Lung (tissue), 12 donors: ENCODE data around the gene EXOC4. TPM values are rescaled to one million over a fixed set of nuclear protein-coding genes. Genes with fewer than 3 reads are reported as not detected.
"Not testable (repeated sequence)": the region's sequence is repeated elsewhere in the genome, so short reads cannot be mapped to it uniquely, and the experiment has no call there.

Experiments
- ATAC-seq: fragments of 200-7000 bp; cut with Tn5 transposase; one replicate; pipeline ENCODE4 v1.9.1; 2020; ENCODE audit warnings: moderate number of reproducible peaks; ENCODE audit not compliant: insufficient read depth, low FRiP score
- DNase-seq, 3 donors: peaks; one replicate each; pipeline ENCODE4 v3.0.0-alpha.2; 2013 to 2017
- H3K27ac ChIP-seq, 2 donors: one replicate each; pipeline ENCODE4 v1.5.1; 2013; ENCODE audit warnings: mild to moderate bottlenecking in 2 of 2, moderate library complexity in 2 of 2, control low read depth in 1 of 2, inconsistent platforms in 1 of 2, low read depth in 1 of 2, low read length in 1 of 2
- H3K27me3 ChIP-seq, 3 donors: one replicate each; pipeline ENCODE4 v1.5.1; 2013; ENCODE audit warnings: low read length in 2 of 3; ENCODE audit not compliant: control insufficient read depth in 3 of 3, insufficient read depth in 3 of 3
- H3K36me3 ChIP-seq, 4 donors: one replicate each; pipeline ENCODE4 v1.5.1; 2013; ENCODE audit warnings: low read length in 4 of 4, mild to moderate bottlenecking in 1 of 4, moderate library complexity in 1 of 4; ENCODE audit not compliant: control insufficient read depth in 4 of 4, insufficient read depth in 4 of 4
- H3K4me1 ChIP-seq, 5 donors: one replicate each; pipeline ENCODE4 v1.5.1; 2013; ENCODE audit warnings: low read length in 5 of 5, mild to moderate bottlenecking in 2 of 5, moderate library complexity in 1 of 5; ENCODE audit not compliant: control insufficient read depth in 5 of 5, insufficient read depth in 5 of 5
- H3K4me3 ChIP-seq: one replicate; pipeline ENCODE4 v1.5.1; 2013; ENCODE audit warnings: mild to moderate bottlenecking, control low read depth, moderate library complexity
- H3K9ac ChIP-seq, 2 donors: one replicate each; pipeline ENCODE4 v1.5.1; 2013; ENCODE audit warnings: low read length in 2 of 2, control low read depth in 1 of 2; ENCODE audit not compliant: insufficient read depth in 1 of 2
- H3K9me3 ChIP-seq, 4 donors: one replicate each; pipeline ENCODE4 v1.5.1; 2013; ENCODE audit warnings: low read length in 3 of 4, mild to moderate bottlenecking in 1 of 4, moderate library complexity in 1 of 4; ENCODE audit not compliant: control insufficient read depth in 4 of 4, insufficient read depth in 3 of 4
- WGBS, 2 donors: extraction: QIAGEN DNeasy Blood & Tissue Kit; methylation state at CpG; one replicate each; pipeline ENCODE4 v1.1.7; 2013; 5-methylcytosine and 5-hydroxymethylcytosine counted together
- polyA plus RNA-seq, 2 donors: library from polyadenylated mRNA; stranded (reverse); fragments of 200-250 nt; gene quantifications; one replicate each; pipeline ENCODE4 v1.2.1, GENCODE V29; 2013
- total RNA-seq, 2 donors: library from RNA; depleted of rRNA in 1 of 2; stranded (reverse); fragments of >200 nt in 1 of 2; gene quantifications; one replicate each; pipeline ENCODE4 v1.2.1, GENCODE V29; 2014 to 2021
- TF ChIP-seq, protein P1 (sequence below): IDR thresholded peaks from 2 replicates; pipeline ENCODE4 v1.5.1; 2012; ENCODE audit warnings: mild to moderate bottlenecking; ENCODE audit errors: control extremely low read depth, extremely low read depth
- donor health status: control.
- donor health status: control.
- donor health status: Bipolar disorder and iron deficiency.
- donor health status: healthy.
- donor health status: DM: yes; HTN: yes; CAD: no.

Gene EXOC4
- total and polyA plus RNA-seq, 4 donors, result 10.3 to 232 (median 47.4) TPM

DNA sequence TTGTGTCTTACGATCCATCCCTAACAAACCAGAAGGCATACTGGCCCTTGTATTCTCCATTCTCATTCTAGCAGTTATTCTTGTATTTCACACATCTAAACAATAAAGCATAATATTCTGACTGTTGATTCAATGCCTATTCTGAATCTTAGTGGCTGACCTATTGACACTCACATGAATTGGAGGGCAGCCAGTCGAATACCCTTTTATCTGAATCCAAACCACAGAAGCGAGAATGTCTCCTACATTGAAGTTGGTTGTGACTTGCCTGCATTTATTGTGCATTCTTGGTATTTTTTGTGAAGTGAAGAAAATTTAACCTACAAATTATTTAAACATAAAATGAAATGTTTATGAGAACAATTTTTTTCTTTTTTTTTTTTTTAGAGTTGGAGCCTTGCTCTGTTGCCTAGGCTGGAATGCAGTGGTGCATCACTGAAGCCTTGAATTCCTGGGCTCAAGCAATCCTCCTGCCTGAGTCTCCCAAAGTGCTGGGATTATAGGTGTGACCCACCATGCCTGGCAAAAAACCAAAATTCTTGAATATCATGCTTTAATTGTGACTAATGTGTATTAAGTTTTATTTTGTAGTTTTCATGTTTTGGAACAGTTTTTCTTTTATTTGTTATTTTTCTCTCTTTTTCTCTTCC lies 22.7 kb downstream of the EXOC4 start:
- Histone ChIP-seq H3K27ac (no peak overlapping the region), H3K4me1 (peaks cover 0 to 48% (median 3%) of the 10 kb centered on the region in 5 donors), H3K36me3 (peaks cover 0 to 9% (median 3%) of the 10 kb centered on the region in 4 donors), H3K9me3 (no peaks in the 10 kb centered on the region), H3K4me3 (no peak overlapping the region), H3K9ac (no peak overlapping the region), H3K27me3 (no peaks in the 10 kb centered on the region)
- 82 to 85% methylated on average over 3 of the region's 3 CpGs for WGBS, 2 donors
- ATAC-seq (no peak), DNase-seq (peak; percentile 73 to 82 (median 81))
- TF ChIP-seq, protein P1, sequence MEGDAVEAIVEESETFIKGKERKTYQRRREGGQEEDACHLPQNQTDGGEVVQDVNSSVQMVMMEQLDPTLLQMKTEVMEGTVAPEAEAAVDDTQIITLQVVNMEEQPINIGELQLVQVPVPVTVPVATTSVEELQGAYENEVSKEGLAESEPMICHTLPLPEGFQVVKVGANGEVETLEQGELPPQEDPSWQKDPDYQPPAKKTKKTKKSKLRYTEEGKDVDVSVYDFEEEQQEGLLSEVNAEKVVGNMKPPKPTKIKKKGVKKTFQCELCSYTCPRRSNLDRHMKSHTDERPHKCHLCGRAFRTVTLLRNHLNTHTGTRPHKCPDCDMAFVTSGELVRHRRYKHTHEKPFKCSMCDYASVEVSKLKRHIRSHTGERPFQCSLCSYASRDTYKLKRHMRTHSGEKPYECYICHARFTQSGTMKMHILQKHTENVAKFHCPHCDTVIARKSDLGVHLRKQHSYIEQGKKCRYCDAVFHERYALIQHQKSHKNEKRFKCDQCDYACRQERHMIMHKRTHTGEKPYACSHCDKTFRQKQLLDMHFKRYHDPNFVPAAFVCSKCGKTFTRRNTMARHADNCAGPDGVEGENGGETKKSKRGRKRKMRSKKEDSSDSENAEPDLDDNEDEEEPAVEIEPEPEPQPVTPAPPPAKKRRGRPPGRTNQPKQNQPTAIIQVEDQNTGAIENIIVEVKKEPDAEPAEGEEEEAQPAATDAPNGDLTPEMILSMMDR, result no peak

DNA sequence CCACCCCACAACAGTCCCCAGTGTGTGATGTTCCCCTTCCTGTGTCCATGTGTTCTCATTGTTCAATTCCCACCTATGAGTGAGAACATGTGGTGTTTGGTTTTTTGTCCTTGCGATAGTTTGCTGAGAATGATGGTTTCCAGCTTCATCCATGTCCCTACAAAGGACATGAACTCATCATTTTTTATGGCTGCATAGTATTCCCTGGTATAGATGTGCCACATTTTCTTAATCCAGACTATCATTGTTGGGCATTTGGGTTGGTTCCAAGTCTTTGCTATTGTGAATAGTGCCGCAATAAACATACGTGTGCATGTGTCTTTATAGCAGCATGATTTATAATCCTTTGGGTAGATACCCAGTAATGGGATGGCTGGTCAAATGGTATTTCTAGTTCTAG lies 26.1 kb downstream of the EXOC4 start:
- not testable (repeated sequence) for H3K27me3 ChIP-seq, DNase-seq, H3K9me3 ChIP-seq, H3K9ac ChIP-seq, ATAC-seq, H3K4me3 ChIP-seq, H3K27ac ChIP-seq, H3K36me3 ChIP-seq
- 96 to 99% methylated on average over 2 of the region's 3 CpGs for WGBS, 2 donors
- peaks cover 0 to 24% (median 4%) of the 10 kb centered on the region in 5 donors for H3K4me1 ChIP-seq

DNA sequence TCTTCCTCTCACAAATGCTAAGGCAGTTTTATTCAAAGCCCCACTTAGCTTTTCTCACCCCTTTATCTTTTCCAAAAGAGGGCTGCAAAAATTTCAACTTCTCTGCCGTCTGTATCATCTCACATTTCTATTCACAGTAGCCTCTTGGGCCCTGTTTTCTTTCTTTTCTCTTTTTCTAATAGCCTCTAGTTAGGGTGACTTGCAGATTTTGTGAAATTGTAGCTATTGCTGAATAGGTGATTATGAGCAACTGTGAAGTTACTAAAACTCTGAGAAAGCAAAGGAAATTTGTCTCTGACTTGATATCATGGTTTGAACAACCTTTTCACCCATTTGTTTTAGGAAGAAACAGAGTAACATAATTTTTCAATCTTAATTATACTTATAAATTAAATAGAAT lies 29.2 kb downstream of the EXOC4 start:
- H3K9ac ChIP-seq, result no peak overlapping the region
- peaks cover 0 to 7% (median 4%) of the 10 kb centered on the region in 5 donors for H3K4me1 ChIP-seq
- peaks cover 0 to 5% (median 0%) of the 10 kb centered on the region in 4 donors for H3K36me3 ChIP-seq
- DNase-seq (no peak), ATAC-seq (no peak)
- 90 to 91% methylated on average over 1 of the region's 1 CpG for WGBS, 2 donors
- no peaks in the 10 kb centered on the region for H3K27me3 ChIP-seq
- H3K27ac ChIP-seq, result no peak overlapping the region
- TF ChIP-seq, protein P1, result no peak
- H3K9me3 ChIP-seq, result no peaks in the 10 kb centered on the region
- no peak overlapping the region for H3K4me3 ChIP-seq

- TF ChIP-seq, protein P1, result no peak
- Histone ChIP-seq H3K36me3 (peaks cover 0 to 9% (median 3%) of the 10 kb centered on the region in 4 donors), H3K27me3 (no peaks in the 10 kb centered on the region), H3K4me3 (no peak overlapping the region), H3K4me1 (peaks cover 0 to 7% (median 4%) of the 10 kb centered on the region in 5 donors), H3K9me3 (no peaks in the 10 kb centered on the region), H3K9ac (no peak overlapping the region), H3K27ac (no peak overlapping the region)
- 88 to 92% methylated on average over 2 of the region's 2 CpGs for WGBS, 2 donors
- DNase-seq (peak in 1 of 3 donors; percentile 17), ATAC-seq (no peak)
Observed at GRCh38 chr7:133284092-133284491, 31.2 kb downstream of the EXOC4 start.
